Subcutaneous adipose tissue (tissue), 4 donors: ENCODE data around the gene TCTA. TPM values are rescaled to one million over a fixed set of nuclear protein-coding genes. Genes with fewer than 3 reads are reported as not detected.

Experiments
- total RNA-seq, 4 donors: library from RNA; depleted of rRNA; stranded (reverse); fragments of >200 nt; gene quantifications; one replicate each; pipeline ENCODE4 v1.1.0, GENCODE V29; 2016
- TF ChIP-seq, protein P1 (sequence below): fragments of 450-650 bp; IDR thresholded peaks from one replicate; pipeline ENCODE4 v1.5.1; 2016; ENCODE audit warnings: low read depth, mild to moderate bottlenecking, control low read depth, antibody characterized with exemption, moderate library complexity

The TCTA gene
- total RNA-seq, 4 donors from 2014 or later = 18.1 to 25.8 (median 18.1) TPM

DNA sequence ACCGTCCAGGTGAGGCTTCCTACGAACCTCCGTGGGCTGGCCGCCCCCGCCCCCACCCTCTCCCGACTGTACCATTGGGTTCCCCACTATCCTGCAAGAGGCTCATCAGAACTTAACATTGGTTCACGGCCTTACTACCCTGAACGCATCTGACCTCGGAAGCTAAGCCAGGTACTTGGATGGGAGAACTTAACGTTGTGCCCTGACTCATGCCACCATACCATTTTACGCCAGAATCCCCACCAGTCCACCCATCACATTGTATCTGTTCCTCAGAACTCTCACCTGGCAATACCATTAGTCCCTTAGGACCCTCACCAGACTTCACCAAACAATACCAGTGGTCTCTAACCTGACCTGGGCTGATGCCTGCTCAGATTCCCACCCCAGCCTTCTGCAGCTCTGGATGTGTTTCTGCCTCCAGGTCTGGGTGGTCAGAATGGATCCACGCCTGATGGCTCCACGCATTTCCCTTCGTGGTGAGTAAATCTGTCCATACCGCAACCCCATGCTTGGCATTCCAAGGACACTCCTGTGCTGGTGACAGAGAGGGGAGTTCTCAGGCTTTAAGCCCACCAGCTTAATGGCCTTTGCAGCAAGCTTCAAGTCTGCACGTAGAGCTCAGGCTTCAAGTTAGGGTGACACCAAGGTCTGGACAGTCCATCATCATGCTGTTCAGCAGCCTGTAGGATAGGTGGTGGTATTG lies 562 bp downstream of the TCTA start:
- TF ChIP-seq, protein P1, sequence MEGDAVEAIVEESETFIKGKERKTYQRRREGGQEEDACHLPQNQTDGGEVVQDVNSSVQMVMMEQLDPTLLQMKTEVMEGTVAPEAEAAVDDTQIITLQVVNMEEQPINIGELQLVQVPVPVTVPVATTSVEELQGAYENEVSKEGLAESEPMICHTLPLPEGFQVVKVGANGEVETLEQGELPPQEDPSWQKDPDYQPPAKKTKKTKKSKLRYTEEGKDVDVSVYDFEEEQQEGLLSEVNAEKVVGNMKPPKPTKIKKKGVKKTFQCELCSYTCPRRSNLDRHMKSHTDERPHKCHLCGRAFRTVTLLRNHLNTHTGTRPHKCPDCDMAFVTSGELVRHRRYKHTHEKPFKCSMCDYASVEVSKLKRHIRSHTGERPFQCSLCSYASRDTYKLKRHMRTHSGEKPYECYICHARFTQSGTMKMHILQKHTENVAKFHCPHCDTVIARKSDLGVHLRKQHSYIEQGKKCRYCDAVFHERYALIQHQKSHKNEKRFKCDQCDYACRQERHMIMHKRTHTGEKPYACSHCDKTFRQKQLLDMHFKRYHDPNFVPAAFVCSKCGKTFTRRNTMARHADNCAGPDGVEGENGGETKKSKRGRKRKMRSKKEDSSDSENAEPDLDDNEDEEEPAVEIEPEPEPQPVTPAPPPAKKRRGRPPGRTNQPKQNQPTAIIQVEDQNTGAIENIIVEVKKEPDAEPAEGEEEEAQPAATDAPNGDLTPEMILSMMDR = no peak

DNA sequence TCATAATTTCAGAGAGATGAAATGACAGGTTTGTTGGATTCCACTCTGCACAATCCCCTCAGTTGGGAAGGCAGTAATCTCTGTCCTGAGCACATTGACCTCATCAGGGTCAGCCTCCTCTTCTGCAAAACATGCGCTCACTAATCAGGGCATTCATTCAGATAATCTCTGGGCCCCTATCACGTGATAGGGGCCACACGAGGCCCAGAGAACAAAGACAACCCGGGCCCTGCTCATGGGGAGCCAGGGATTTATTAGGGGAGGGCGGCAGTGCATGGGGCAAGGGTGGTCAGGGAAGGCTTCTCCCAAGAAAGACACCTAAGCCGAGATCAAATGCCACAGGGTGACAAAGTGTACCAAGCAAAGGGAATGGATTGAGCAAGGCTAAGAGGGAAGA lies 1.1 kb downstream of the TCTA start:
- TF ChIP-seq, protein P1 = no peak

DNA sequence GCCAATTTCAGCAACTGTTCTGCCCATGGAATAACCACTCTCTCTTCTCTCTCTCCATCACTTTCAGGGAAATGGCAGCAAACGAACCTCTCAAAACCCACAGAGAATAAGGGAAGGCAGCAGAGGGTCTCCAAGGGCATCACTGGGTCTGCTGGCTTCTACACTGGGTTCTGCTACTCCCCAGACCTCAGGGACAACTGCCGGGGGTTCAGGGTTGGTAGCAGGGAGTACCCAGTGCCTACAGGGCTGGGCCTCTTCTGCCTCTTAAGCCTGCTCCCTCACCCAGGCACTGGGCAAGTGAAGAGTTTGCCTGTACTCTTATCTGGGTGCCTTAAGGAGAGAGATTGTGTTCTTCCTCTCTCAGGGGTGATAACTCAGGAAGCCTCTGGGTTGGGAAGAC lies 2.5 kb downstream of the TCTA start:
- TF ChIP-seq, protein P1 = no peak

DNA sequence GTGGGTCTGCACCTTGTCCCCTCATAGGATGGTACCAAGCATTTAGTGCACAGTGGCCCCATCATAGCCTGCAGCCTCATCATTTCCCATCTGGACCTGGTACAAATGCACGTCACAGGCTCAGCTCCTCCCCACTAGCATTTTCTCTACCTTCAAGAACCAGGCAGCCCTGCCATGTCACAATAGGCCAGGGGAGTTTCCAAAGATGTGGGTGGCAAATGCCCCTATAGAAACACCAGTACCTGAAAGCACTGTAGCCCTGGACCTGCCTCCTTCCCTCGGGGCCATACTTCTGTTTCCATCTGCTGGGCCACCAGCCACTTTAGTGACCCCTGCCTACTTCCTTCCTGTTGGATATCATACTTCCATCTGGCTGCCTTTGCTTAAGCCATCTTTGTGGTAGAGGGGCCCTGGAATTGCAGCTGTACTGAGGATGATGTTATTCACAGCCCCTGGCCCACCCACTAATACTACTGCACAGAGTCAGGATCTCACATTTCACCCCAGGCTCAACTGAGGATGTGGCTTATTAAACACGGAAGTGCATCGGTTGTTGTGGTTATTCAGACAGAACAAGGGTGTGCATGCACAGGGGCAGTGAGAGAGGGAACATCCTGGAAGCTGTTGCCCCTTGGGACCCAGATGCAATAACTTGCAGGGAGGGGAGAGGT lies 3.8 kb downstream of the TCTA start:
- TF ChIP-seq, protein P1 = no peak

DNA sequence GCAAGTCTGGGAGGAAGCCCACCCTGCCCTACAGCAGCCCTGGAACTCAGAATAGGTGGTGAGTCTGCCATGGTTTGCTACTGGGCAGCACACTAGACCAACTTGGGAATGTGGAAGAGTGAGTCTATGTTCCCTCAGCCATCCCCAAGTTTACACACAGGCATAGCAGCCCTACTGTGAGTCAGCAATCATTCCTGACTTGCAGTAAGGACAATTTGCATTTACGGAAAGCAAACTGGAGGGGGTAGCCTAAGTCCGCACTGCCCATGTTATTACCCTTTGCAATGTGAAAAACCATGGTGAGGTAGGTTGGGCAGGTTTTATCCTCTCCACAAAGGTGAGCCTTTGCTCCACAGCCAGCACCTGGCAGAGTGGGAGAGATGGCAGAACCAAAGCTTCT lies 4.6 kb downstream of the TCTA start:
- TF ChIP-seq, protein P1 = no peak

DNA sequence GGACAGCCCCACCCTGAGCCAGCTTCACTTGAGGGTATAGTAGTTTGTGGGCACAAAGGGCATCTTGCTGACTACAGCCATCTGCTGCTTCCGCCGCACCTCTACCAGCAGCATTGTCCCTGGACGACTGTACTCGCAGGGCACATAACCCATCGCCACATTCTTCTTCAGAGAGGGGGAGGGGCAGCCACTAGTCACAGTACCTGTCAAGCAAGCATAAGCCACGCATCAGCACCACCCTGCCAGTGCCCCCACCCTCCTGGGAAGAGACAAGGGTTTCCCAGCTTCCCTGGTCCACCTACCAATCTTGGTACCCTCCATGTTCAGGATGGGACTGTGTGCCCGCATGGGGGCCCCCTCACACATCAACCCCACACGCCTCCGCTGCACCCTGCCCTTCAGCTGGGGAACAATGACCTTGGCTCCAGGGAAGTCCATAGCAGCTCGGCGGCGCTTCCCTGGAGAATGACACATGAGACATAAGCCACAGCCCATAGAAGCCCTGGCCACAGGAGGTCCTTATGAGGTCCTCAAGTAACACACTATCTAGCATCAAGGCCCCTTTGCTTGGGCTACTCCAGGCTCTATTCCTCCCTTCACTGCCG lies 5.4 kb downstream of the TCTA start:
- TF ChIP-seq, protein P1 = no peak

DNA sequence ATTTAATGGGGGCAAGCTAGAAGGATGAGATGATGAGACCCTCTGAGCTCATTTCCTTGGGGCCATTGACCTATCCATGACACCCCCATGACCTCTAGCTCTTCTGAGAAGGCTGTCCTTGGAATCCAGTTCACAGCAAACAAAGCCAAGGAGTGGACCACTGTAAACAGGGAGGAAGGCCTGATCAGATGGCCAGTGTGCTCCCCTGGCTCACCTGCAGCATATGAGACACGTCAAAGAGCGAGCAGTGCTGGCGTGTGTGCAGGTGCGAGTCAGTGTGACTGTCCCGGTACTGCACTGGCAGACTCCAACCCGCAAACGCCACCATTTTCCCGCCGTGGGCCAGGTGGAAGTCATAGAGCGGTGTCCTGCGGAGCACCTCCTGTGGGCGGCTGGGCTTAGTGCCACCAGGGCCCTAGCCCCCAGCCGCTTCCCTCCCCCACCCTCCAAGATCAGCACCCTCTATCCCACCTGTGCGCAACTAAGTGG lies 9.7 kb downstream of the TCTA start:
- TF ChIP-seq, protein P1 = no peak
